ENCODE results near the gene IL3.

The IL3 gene

GRCh38 chr5:132026516-132027008 lies 33.9 kb upstream of the IL3 start:
- DNase-seq (ENCODE audit: low spot score): no peak

GRCh38 chr5:132027027-132027426 lies 33.4 kb upstream of the IL3 start:
- no peak for DNase-seq (ENCODE audit: low spot score)

GRCh38 chr5:132029609-132030330 lies 30.7 kb upstream of the IL3 start:
- no peak for DNase-seq (ENCODE audit: low spot score)

- no peak for DNase-seq (ENCODE audit: low spot score)
Observed at GRCh38 chr5:132030610-132031009, 29.8 kb upstream of the IL3 start.

- no peak for DNase-seq (ENCODE audit: low spot score)
Observed at GRCh38 chr5:132032196-132032595, 28.3 kb upstream of the IL3 start.

GRCh38 chr5:132033122-132033521 lies 27.3 kb upstream of the IL3 start:
- no peak for DNase-seq (ENCODE audit: low spot score)

GRCh38 chr5:132037353-132037752 lies 23.1 kb upstream of the IL3 start:
- no peak for DNase-seq (ENCODE audit: low spot score)

GRCh38 chr5:132044207-132044606 lies 16.2 kb upstream of the IL3 start:
- DNase-seq (ENCODE audit: low spot score): no peak

- DNase-seq (ENCODE audit: low spot score): no peak
Observed at GRCh38 chr5:132046880-132047299, 13.6 kb upstream of the IL3 start.

GRCh38 chr5:132049093-132049492 lies 11.4 kb upstream of the IL3 start:
- no peak for DNase-seq (ENCODE audit: low spot score)

- DNase-seq (ENCODE audit: low spot score): no peak
Observed at GRCh38 chr5:132049559-132049958, 10.9 kb upstream of the IL3 start.

GRCh38 chr5:132050136-132050535 lies 10.3 kb upstream of the IL3 start:
- DNase-seq (ENCODE audit: low spot score): no peak

GRCh38 chr5:132050661-132051552 lies 9.5 kb upstream of the IL3 start:
- no peak for DNase-seq (ENCODE audit: low spot score)

GRCh38 chr5:132052520-132052919 lies 7.9 kb upstream of the IL3 start:
- no peak for DNase-seq (ENCODE audit: low spot score)

GRCh38 chr5:132053483-132053882 lies 7.0 kb upstream of the IL3 start:
- no peak for DNase-seq (ENCODE audit: low spot score)

- DNase-seq (ENCODE audit: low spot score): no peak
Observed at GRCh38 chr5:132054031-132054696, 6.3 kb upstream of the IL3 start.

- no peak for DNase-seq (ENCODE audit: low spot score)
Observed at GRCh38 chr5:132054697-132055440, 5.6 kb upstream of the IL3 start.

- DNase-seq (ENCODE audit: low spot score): no peak
Observed at GRCh38 chr5:132055441-132055807, 5.0 kb upstream of the IL3 start.

GRCh38 chr5:132055808-132056609 lies 4.4 kb upstream of the IL3 start:
- no peak for DNase-seq (ENCODE audit: low spot score)

- no peak for DNase-seq (ENCODE audit: low spot score)
Observed at GRCh38 chr5:132056610-132057497, 3.6 kb upstream of the IL3 start.

Data from COLO829 (cell line).